ENCODE results near the gene PIEZO2. TPM values are rescaled to one million over a fixed set of nuclear protein-coding genes. Genes with fewer than 3 reads are reported as not detected.

Gene PIEZO2
- total and polyA plus RNA-seq, 9 donors: 2.0 to 8.5 (median 3.2) TPM

- no peak overlapping the region for H3K4me3 ChIP-seq
- H3K27ac ChIP-seq: no peak overlapping the region
- TF ChIP-seq POLR2A (IDR thresholded peaks at IDR 0.05) (no peak), EP300 (IDR thresholded peaks at IDR 0.05) (no peak)
- no peaks in the 10 kb centered on the region for H3K27me3 ChIP-seq
- DNase-seq: no peak
- intact Hi-C loops (cut with DNase I): loop anchor here in 2 of 4 donors (10.0 kb wide), 2 partner anchors 302 to 592 kb away; no protein-coding TSS in a partner anchor
- H3K9me3 ChIP-seq: no peaks in the 10 kb centered on the region
- 69 to 76% (median 70%) methylated on average over 1 of the region's 1 CpG for WGBS, 3 donors
- no peaks in the 10 kb centered on the region for H3K4me1 ChIP-seq (ENCODE audit: insufficient read depth)
- H3K36me3 ChIP-seq: no peaks in the 10 kb centered on the region
Observed at GRCh38 chr18:11156978-11157377, 7.6 kb upstream of the PIEZO2 start.

GRCh38 chr18:11155034-11155759 is 5.8 kb upstream of the PIEZO2 start:
- Histone ChIP-seq H3K27me3 (no peaks in the 10 kb centered on the region), H3K4me1 (ENCODE audit: insufficient read depth) (no peaks in the 10 kb centered on the region), H3K9me3 (no peaks in the 10 kb centered on the region), H3K36me3 (no peaks in the 10 kb centered on the region), H3K27ac (no peak overlapping the region), H3K4me3 (no peak overlapping the region)
- WGBS, 3 donors: 74 to 78% (median 74%) methylated on average over 8 of the region's 8 CpGs
- no peak for DNase-seq
- no peak for TF ChIP-seq POLR2A (IDR thresholded peaks at IDR 0.05)
- TF ChIP-seq EP300 (IDR thresholded peaks at IDR 0.05): no peak
- intact Hi-C loops (cut with DNase I): loop anchor here in 2 of 4 donors (10.0 kb wide), 2 partner anchors 300 to 590 kb away; no protein-coding TSS in a partner anchor

- TF ChIP-seq CTCF (IDR thresholded peaks at IDR 0.05): peak in 1 of 3 donors; percentile 50
- no peak for TF ChIP-seq EP300 (IDR thresholded peaks at IDR 0.05)
- no peak for TF ChIP-seq POLR2A (IDR thresholded peaks at IDR 0.05)
- intact Hi-C loops (cut with DNase I): loop anchor here in 2 of 4 donors (10.0 kb wide), 2 partner anchors 300 to 590 kb away; no protein-coding TSS in a partner anchor
- peaks cover 4% of the 10 kb centered on the region for H3K4me1 ChIP-seq (ENCODE audit: insufficient read depth)
- no peak overlapping the region for H3K4me3 ChIP-seq
- no peaks in the 10 kb centered on the region for H3K27me3 ChIP-seq
- no peak overlapping the region for H3K27ac ChIP-seq
- no peak for DNase-seq
- H3K36me3 ChIP-seq: no peaks in the 10 kb centered on the region
- 14 to 28% (median 14%) methylated on average over 2 of the region's 2 CpGs for WGBS, 3 donors
- no peaks in the 10 kb centered on the region for H3K9me3 ChIP-seq
Observed at GRCh38 chr18:11154368-11154989, 5.1 kb upstream of the PIEZO2 start.

- Histone ChIP-seq H3K27ac (no peak overlapping the region), H3K9me3 (no peaks in the 10 kb centered on the region), H3K4me3 (no peak overlapping the region), H3K27me3 (no peaks in the 10 kb centered on the region), H3K36me3 (no peaks in the 10 kb centered on the region), H3K4me1 (ENCODE audit: insufficient read depth) (peaks cover 4% of the 10 kb centered on the region)
- no peak for DNase-seq
- TF ChIP-seq POLR2A (IDR thresholded peaks at IDR 0.05) (no peak), CTCF (IDR thresholded peaks at IDR 0.05) (no peak), EP300 (IDR thresholded peaks at IDR 0.05) (no peak)
- 59 to 68% (median 60%) methylated on average over 2 of the region's 2 CpGs for WGBS, 3 donors
- intact Hi-C loops (cut with DNase I): loop anchor here in 2 of 4 donors (10.0 kb wide), 2 partner anchors 298 to 588 kb away; no protein-coding TSS in a partner anchor
Observed at GRCh38 chr18:11153097-11153496, 3.7 kb upstream of the PIEZO2 start.

GRCh38 chr18:11150271-11150615 is 874 bp upstream of the PIEZO2 start:
- intact Hi-C loops (cut with DNase I): loop anchor here in 2 of 4 donors (10.0 kb wide), 2 partner anchors 295 to 585 kb away; no protein-coding TSS in a partner anchor

More at GRCh38 chr18:11150271-11150615, 874 bp upstream of the PIEZO2 start:
- H3K27me3 ChIP-seq: no peaks in the 10 kb centered on the region
- no peak for TF ChIP-seq EP300 (IDR thresholded peaks at IDR 0.05)
- TF ChIP-seq POLR2A (IDR thresholded peaks at IDR 0.05): no peak
- TF ChIP-seq CTCF (IDR thresholded peaks at IDR 0.05): no peak
- H3K4me1 ChIP-seq (ENCODE audit: insufficient read depth): peaks cover 4% of the 10 kb centered on the region
- WGBS, 3 donors: 70 to 75% (median 72%) methylated on average over 5 of the region's 5 CpGs
- no peak overlapping the region for H3K27ac ChIP-seq
- DNase-seq: no peak
- no peak overlapping the region for H3K4me3 ChIP-seq
- no peaks in the 10 kb centered on the region for H3K36me3 ChIP-seq
- no peaks in the 10 kb centered on the region for H3K9me3 ChIP-seq

Measured in ovary (tissue), 9 donors.